ENCODE results near the gene UBC.

The UBC gene

DNA sequence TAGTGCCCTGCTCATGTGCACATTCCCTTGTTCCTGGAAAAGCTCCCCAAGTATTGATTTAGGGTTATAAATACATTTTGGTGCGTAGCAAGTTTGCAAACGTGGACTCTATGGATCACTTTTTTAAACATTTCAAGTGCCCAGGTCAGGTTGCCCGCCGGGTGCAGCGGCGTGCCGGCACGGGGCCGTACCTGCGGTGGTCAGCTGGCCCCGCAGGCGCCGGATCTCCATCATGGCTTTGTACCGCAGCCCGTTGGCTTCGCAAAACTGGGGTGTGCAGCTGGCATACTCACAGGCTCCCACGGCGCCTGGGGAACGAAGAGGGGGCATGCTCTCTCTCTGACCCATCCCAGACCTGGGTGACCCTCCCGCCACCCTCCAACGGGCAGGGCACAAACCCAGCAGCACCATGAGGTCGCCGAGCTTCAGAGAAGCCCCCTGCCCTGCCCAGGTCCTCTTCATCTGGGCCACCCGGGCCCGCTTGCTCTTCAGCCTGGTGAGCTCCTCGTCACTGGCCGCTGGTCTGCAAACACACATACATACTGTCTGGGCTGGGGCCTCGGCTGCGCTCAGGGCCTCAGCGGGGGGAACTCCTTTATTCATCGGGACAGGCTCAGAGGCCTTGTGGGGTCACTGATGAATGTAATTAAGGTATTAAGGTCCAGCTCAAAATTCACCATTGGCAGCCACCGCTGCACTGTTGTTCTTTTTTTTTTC lies 39.4 kb upstream of the UBC start:
- Histone ChIP-seq H3K27me3 (replicated peaks) (no peaks in the 10 kb centered on the region), H3K4me3 (ENCODE audit: low read depth, low read length) (no peak overlapping the region), H3K36me3 (replicated peaks) (peaks cover 58% of the 10 kb centered on the region), H3K27ac (no peak overlapping the region)
- in situ Hi-C loops (cut with HindIII; ENCODE audit: low pct_ligation_motif_present, low sequenced_read_pairs), result no loop called here
- TF ChIP-seq, protein P1, sequence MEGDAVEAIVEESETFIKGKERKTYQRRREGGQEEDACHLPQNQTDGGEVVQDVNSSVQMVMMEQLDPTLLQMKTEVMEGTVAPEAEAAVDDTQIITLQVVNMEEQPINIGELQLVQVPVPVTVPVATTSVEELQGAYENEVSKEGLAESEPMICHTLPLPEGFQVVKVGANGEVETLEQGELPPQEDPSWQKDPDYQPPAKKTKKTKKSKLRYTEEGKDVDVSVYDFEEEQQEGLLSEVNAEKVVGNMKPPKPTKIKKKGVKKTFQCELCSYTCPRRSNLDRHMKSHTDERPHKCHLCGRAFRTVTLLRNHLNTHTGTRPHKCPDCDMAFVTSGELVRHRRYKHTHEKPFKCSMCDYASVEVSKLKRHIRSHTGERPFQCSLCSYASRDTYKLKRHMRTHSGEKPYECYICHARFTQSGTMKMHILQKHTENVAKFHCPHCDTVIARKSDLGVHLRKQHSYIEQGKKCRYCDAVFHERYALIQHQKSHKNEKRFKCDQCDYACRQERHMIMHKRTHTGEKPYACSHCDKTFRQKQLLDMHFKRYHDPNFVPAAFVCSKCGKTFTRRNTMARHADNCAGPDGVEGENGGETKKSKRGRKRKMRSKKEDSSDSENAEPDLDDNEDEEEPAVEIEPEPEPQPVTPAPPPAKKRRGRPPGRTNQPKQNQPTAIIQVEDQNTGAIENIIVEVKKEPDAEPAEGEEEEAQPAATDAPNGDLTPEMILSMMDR (IDR thresholded peaks at IDR 0.05; ENCODE audit: low read depth, low read length, missing control alignments), result no peak
- no peak for DNase-seq

DNA sequence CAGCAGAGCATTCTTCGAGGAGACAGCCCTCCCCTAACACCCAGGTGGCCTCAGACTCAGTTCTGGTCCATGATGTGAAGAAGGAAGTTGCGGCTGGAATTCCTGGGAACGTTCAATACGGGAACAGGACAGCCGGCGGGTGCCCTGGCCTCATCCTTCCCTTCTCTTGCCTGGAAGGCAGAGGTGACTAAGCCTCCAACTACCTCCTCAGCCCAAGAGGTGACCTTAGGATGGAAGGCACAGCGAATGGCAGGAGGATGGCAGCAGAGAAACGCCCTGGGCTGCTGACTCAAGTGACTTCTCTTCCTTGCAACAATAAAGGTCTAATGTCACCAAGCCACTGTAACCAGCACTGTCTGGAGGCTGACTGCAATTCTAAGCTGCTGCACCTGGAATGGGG lies 38.4 kb upstream of the UBC start:
- TF ChIP-seq, protein P1 (IDR thresholded peaks at IDR 0.05; ENCODE audit: low read depth, low read length, missing control alignments), result no peak
- Histone ChIP-seq H3K4me3 (ENCODE audit: low read depth, low read length) (no peak overlapping the region), H3K27me3 (replicated peaks) (no peaks in the 10 kb centered on the region), H3K36me3 (replicated peaks) (peaks cover 54% of the 10 kb centered on the region), H3K27ac (no peak overlapping the region)
- DNase-seq, result no peak
- in situ Hi-C loops (cut with HindIII; ENCODE audit: low pct_ligation_motif_present, low sequenced_read_pairs), result no loop called here

DNA sequence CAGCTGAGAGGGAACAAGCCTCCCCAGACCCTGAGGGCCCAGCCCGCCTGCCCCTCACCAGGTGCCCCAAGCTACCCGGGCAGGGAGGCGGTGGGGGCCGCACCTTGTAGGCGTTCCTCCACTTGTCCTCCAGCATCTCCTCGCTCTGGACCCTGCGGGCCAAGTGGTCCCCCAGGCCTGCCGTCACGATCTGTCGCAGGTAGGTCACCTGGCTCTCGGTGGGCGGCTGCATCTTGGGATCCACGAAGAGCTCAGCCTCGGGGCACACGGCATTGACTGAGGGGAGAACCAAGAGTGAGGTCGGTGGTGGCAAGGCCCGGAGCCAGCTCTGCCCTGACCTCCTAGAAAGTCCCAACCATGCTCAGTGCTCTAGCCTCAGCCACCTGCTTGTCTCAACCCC lies 37.8 kb upstream of the UBC start:
- DNase-seq, result no peak
- Histone ChIP-seq H3K4me3 (ENCODE audit: low read depth, low read length) (no peak overlapping the region), H3K27ac (no peak overlapping the region), H3K36me3 (replicated peaks) (peaks cover 53% of the 10 kb centered on the region), H3K27me3 (replicated peaks) (no peaks in the 10 kb centered on the region)
- in situ Hi-C loops (cut with HindIII; ENCODE audit: low pct_ligation_motif_present, low sequenced_read_pairs), result no loop called here
- TF ChIP-seq, protein P1 (IDR thresholded peaks at IDR 0.05; ENCODE audit: low read depth, low read length, missing control alignments), result no peak

DNA sequence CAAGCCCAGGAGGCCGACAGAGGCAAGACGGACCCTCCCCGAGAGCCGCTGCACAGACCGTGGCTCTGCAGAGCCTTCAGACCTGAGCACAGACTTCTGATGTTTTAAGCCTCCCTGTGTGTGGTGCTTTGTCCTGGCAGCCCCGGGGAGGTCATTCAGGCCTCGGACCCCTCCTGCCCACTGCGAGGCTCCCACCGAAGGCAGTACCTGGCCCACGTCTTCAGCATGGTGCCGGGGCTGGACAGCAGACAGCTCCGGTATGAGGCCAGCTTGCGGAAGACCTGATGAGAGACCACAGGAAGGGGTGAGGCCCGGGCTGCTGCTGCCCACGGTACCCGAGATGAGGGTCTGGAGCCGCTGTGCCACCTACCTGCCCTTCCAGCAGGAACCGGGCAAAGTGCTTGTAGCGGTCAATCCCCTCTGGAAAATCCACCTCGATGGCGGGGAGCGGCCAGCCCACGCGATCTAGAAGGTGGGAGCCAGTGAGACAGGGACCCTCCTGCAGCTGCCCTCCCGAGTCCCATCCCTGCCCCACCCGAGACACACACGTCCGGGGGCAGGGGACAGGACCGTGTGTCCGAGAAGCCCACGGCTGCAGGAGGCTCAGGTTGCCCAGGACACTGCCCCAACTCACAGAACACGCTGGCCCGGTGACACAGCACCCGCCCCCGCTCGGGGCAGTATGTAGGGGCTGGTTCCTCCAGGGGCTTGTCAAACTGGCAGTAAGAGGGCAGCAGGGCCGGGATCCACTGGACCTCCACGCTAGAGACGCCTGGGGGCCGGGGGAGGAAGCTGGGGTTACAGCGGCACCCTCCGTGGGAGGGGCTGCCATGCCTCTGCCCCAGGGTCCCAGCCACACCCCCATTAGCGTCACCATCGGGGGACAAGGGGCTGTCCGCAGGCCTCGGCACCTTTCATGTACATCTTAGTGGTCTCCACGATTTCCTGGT lies 35.6 kb upstream of the UBC start:
- in situ Hi-C loops (cut with HindIII; ENCODE audit: low pct_ligation_motif_present, low sequenced_read_pairs), result no loop called here
- H3K36me3 ChIP-seq (replicated peaks), result peaks cover 43% of the 10 kb centered on the region
- no peaks in the 10 kb centered on the region for H3K27me3 ChIP-seq (replicated peaks)
- no peak overlapping the region for H3K27ac ChIP-seq
- TF ChIP-seq, protein P1 (IDR thresholded peaks at IDR 0.05; ENCODE audit: low read depth, low read length, missing control alignments), result no peak
- no peak for DNase-seq
- H3K4me3 ChIP-seq (ENCODE audit: low read depth, low read length), result no peak overlapping the region

DNA sequence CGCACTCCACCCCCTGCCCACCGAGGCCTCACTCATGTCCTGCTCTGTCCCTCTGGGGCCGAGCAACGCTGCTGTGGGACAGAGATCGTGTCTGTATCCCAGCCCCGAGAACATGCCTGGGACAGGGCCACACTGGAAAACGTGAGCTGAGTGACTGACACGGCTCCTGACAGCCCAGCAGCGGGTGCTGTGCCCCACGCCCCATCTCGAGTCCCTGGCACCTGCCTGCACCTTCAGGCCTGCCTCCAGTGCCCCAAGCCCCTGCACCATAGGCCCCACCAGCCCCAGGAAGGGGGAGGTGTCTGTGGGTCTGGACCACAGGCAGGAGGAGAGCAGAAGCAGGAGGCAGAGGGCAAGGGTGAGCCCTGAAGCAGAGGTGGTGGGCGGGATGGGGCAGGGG lies 34.6 kb upstream of the UBC start:
- in situ Hi-C loops (cut with HindIII; ENCODE audit: low pct_ligation_motif_present, low sequenced_read_pairs), result no loop called here
- Histone ChIP-seq H3K27me3 (replicated peaks) (no peaks in the 10 kb centered on the region), H3K36me3 (replicated peaks) (peaks cover 36% of the 10 kb centered on the region), H3K27ac (no peak overlapping the region), H3K4me3 (ENCODE audit: low read depth, low read length) (no peak overlapping the region)
- DNase-seq, result no peak
- TF ChIP-seq, protein P1 (IDR thresholded peaks at IDR 0.05; ENCODE audit: low read depth, low read length, missing control alignments), result no peak

All from brain microvascular endothelial cell (primary cell).